HEK293T (cell line): ENCODE measurements around the gene ZNF319.

Experiments
- CTCF ChIA-PET: fragments of 350-600 bp; formaldehyde crosslinking; extraction: SDS; loops from one replicate; lab custom pipeline; 2021; ENCODE audit warnings: antibody characterized with exemption, inconsistent platforms; lab: Yijun Ruan, JAX
- POLR2A ChIA-PET: fragments of 350-600 bp; formaldehyde crosslinking; extraction: SDS; loops from one replicate; lab custom pipeline; 2020; ENCODE audit warnings: antibody characterized with exemption, inconsistent platforms; lab: Yijun Ruan, JAX
- DNase-seq: peaks from one replicate; pipeline ENCODE4 v3.0.0; 2012; ENCODE audit warnings: mixed read lengths; ENCODE audit errors: extremely low spot score
- ARNT ChIP-seq: fragments of 450-650 bp; IDR thresholded peaks from 2 replicates; pipeline ENCODE4 v1.6.1; 2017; ENCODE audit warnings: mild to moderate bottlenecking
- BHLHE40 ChIP-seq: fragments of 450-650 bp; IDR thresholded peaks from 2 replicates; pipeline ENCODE4 v1.6.1; 2016; ENCODE audit warnings: mild to moderate bottlenecking, moderate library complexity, borderline replicate concordance
- CTBP1 ChIP-seq: fragments of 450-650 bp; IDR thresholded peaks from 2 replicates; pipeline ENCODE4 v1.6.1; 2016; ENCODE audit warnings: borderline replicate concordance
- ELF4 ChIP-seq: fragments of 450-650 bp; IDR thresholded peaks from 2 replicates; pipeline ENCODE4 v1.6.1; 2017; ENCODE audit warnings: antibody characterized with exemption
- FOXA1 ChIP-seq: fragments of 450-650 bp; IDR thresholded peaks from 2 replicates; pipeline ENCODE4 v1.6.1; 2016; ENCODE audit warnings: mild to moderate bottlenecking
- FOXK2 ChIP-seq: fragments of 450-650 bp; IDR thresholded peaks from 2 replicates; pipeline ENCODE4 v1.6.1; 2016; ENCODE audit warnings: mild to moderate bottlenecking
- FOXM1 ChIP-seq: fragments of 450-650 bp; IDR thresholded peaks from 2 replicates; pipeline ENCODE4 v1.6.1; 2017; ENCODE audit warnings: mild to moderate bottlenecking, borderline replicate concordance
- HDGF ChIP-seq: fragments of 450-650 bp; IDR thresholded peaks from 2 replicates; pipeline ENCODE4 v1.6.1; 2017; ENCODE audit warnings: antibody characterized with exemption, borderline replicate concordance
- L3MBTL2 ChIP-seq: fragments of 450-650 bp; conservative IDR thresholded peaks from 2 replicates; pipeline ENCODE4 v1.6.1; 2016; ENCODE audit warnings: mild to moderate bottlenecking
- LEF1 ChIP-seq: fragments of 450-650 bp; IDR thresholded peaks from 2 replicates; pipeline ENCODE4 v1.6.1; 2017; ENCODE audit warnings: mild to moderate bottlenecking, borderline replicate concordance
- NFRKB ChIP-seq: fragments of 450-650 bp; IDR thresholded peaks from 2 replicates; pipeline ENCODE4 v1.6.1; 2016; ENCODE audit warnings: mild to moderate bottlenecking, moderate library complexity
- PKNOX1 ChIP-seq: fragments of 450-650 bp; IDR thresholded peaks from 2 replicates; pipeline ENCODE4 v1.6.1; 2016
- SP1 ChIP-seq: fragments of 450-650 bp; IDR thresholded peaks from 2 replicates; pipeline ENCODE4 v1.6.1; 2017
- SUZ12 ChIP-seq: fragments of 450-650 bp; IDR thresholded peaks from 2 replicates; pipeline ENCODE4 v1.6.1; 2016; ENCODE audit warnings: mild to moderate bottlenecking
- TARDBP ChIP-seq: fragments of 450-650 bp; IDR thresholded peaks from 2 replicates; pipeline ENCODE4 v1.6.1; 2016
- ZNF384 ChIP-seq: fragments of 450-650 bp; IDR thresholded peaks from 2 replicates; pipeline ENCODE4 v1.6.1; 2016

The ZNF319 gene

GRCh38 chr16:58042001-58042885 lies 41.8 kb upstream of the ZNF319 start:
- TF ChIP-seq HDGF (no peak), BHLHE40 (no peak), LEF1 (no peak), SP1 (no peak), NFRKB (no peak), L3MBTL2 (no peak), TARDBP (no peak)
- ChIA-PET CTCF (interaction anchor here (0.7 kb wide), 1 partner anchor 10 kb away, joined by 3 read pairs; no protein-coding TSS in a partner anchor), POLR2A (no interaction called here)
- DNase-seq: no peak

- POLR2A ChIA-PET: no interaction called here
- no peak for TF ChIP-seq TARDBP
- TF ChIP-seq SP1: no peak
- TF ChIP-seq ELF4: no peak
- TF ChIP-seq CTBP1: no peak
- no peak for TF ChIP-seq LEF1
- no peak for TF ChIP-seq HDGF
- TF ChIP-seq L3MBTL2: no peak
- no peak for TF ChIP-seq PKNOX1
- TF ChIP-seq ZNF384: no peak
- no peak for TF ChIP-seq NFRKB
- no peak for TF ChIP-seq FOXM1
- TF ChIP-seq FOXK2: no peak
- TF ChIP-seq ARNT: no peak
- no peak for TF ChIP-seq FOXA1
- CTCF ChIA-PET: interaction anchor here (0.7 kb wide), 1 partner anchor 9 kb away, joined by 3 read pairs; no protein-coding TSS in a partner anchor
- no peak for DNase-seq
Measured at GRCh38 chr16:58041628-58041955, 41.1 kb upstream of the ZNF319 start.

GRCh38 chr16:58040945-58041627 lies 40.6 kb upstream of the ZNF319 start:
- CTCF ChIA-PET: interaction anchor here (0.7 kb wide), 1 partner anchor 9 kb away, joined by 3 read pairs; no protein-coding TSS in a partner anchor
- no peak for TF ChIP-seq BHLHE40
- no peak for TF ChIP-seq ARNT
- TF ChIP-seq CTBP1: no peak
- no peak for TF ChIP-seq L3MBTL2
- no peak for TF ChIP-seq LEF1
- TF ChIP-seq PKNOX1: no peak
- no peak for TF ChIP-seq SP1
- TF ChIP-seq ZNF384: no peak
- TF ChIP-seq ELF4: no peak
- no peak for TF ChIP-seq FOXK2
- no peak for TF ChIP-seq TARDBP
- TF ChIP-seq FOXM1: no peak
- TF ChIP-seq FOXA1: no peak
- TF ChIP-seq NFRKB: no peak
- TF ChIP-seq SUZ12: no peak
- TF ChIP-seq HDGF: no peak
- POLR2A ChIA-PET: no interaction called here
- DNase-seq: no peak

- DNase-seq: no peak
- ChIA-PET POLR2A (no interaction called here), CTCF (no interaction called here)
- TF ChIP-seq ZNF384 (no peak), TARDBP (no peak), NFRKB (no peak), BHLHE40 (no peak), FOXK2 (no peak), CTBP1 (no peak), L3MBTL2 (no peak), SUZ12 (no peak), FOXA1 (no peak)
Measured at GRCh38 chr16:58040496-58040846, 40.0 kb upstream of the ZNF319 start.

- no peak for DNase-seq
- ChIA-PET POLR2A (no interaction called here), CTCF (no interaction called here)
- TF ChIP-seq BHLHE40 (no peak), ELF4 (no peak), FOXA1 (no peak), ZNF384 (no peak), L3MBTL2 (no peak), ARNT (no peak), LEF1 (no peak), CTBP1 (no peak), TARDBP (no peak), SUZ12 (no peak), FOXM1 (no peak), FOXK2 (no peak), SP1 (no peak)
Measured at GRCh38 chr16:58039829-58040495, 39.5 kb upstream of the ZNF319 start.

- CTCF ChIA-PET: no interaction called here
- POLR2A ChIA-PET: no interaction called here
- DNase-seq: no peak
- TF ChIP-seq SUZ12 (no peak), ARNT (no peak), ELF4 (no peak), SP1 (no peak), BHLHE40 (no peak), FOXA1 (no peak), ZNF384 (no peak), FOXM1 (no peak), L3MBTL2 (no peak), FOXK2 (no peak), HDGF (no peak), NFRKB (no peak), LEF1 (no peak), PKNOX1 (no peak)
Measured at GRCh38 chr16:58038219-58038641, 37.8 kb upstream of the ZNF319 start.
